GM19455 (cell line): ENCODE results near the gene CDT1.
"Not testable (repeated sequence)": the region's sequence is repeated elsewhere in the genome, so short reads cannot be mapped to it uniquely, and the experiment has no call there.

Experiments
- ATAC-seq: cut with Tn5 transposase; IDR thresholded peaks from one replicate; pipeline ENCODE4 v1.9.1; 2021; ENCODE audit not compliant: unreplicated experiment

Gene CDT1

DNA sequence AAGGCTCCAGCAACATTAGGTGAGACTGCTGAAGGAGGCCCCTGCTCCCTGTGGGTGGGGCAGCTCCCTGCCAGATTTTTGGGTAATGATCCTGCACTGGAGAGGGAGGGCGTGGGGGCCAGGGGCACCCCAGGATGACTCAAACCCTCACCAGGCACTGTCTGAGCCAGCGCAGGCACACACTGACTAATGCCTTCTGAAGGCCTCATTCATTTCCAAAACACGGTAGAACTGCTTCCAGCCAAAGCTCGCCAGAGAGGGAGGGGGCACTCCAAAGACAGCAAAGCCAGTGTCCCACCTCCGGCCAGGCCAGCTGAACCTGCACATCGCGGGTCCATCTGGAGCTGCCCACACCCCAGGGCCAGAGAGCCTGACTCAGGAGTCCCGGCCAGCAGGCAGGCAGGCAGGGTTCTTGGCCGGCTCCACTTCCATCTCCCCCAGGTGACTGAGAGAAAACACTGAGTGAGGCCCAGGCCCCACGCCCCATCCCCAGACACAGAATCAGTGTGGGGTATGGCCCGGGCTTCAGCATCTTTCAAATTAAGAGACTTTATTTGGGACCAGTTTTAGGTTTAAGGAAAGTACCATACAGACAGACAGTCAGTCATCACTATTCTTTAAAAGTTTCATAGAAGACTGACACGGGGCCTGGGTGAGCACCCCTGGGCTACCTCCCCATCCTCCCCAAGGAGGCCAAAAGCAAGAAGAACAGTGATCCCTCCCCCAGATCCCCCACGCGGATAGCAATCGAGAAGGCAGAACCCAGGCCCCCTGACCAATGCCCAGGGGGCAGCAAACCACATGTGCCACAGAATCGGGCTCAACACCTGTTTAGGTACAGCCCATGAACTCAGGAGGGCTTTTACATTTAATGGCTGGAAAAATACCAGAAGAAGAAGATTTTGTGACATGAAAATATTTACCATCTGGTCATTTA, 20.9 kb upstream of the CDT1 start:
- ATAC-seq: no peak

DNA sequence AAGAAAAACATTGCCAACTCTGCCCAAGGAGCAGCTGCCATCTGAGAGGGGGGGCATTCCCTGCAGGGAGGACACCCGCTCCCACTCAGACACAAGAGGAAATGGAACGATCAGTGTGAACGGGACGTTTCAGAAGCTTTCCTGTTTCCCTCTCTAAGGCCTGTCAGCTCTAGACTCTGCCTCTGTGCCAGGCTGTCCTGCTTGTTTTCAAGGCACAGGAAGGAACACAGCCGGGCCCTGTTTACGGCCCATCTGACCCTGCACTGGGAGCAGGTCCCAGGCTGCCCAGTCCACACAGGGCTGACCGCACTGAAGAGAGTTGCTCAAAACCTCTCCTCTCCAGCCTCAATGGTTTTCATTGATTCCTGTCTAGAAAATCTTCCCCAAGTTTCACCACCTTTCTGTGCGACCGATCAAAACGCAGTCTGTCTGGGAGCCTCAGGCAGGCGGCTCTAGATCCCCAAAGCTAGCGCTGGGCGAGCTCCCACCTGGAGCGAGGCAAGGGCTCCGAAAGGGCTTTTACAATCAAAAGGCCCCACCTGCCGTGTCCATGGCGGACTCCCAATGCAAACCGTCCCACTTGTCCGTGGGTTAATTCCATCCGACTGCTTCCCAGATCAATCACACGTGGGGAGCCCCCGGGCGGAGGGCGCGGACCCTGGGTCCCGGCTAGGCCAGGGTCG, 20.1 kb upstream of the CDT1 start:
- ATAC-seq: no peak

DNA sequence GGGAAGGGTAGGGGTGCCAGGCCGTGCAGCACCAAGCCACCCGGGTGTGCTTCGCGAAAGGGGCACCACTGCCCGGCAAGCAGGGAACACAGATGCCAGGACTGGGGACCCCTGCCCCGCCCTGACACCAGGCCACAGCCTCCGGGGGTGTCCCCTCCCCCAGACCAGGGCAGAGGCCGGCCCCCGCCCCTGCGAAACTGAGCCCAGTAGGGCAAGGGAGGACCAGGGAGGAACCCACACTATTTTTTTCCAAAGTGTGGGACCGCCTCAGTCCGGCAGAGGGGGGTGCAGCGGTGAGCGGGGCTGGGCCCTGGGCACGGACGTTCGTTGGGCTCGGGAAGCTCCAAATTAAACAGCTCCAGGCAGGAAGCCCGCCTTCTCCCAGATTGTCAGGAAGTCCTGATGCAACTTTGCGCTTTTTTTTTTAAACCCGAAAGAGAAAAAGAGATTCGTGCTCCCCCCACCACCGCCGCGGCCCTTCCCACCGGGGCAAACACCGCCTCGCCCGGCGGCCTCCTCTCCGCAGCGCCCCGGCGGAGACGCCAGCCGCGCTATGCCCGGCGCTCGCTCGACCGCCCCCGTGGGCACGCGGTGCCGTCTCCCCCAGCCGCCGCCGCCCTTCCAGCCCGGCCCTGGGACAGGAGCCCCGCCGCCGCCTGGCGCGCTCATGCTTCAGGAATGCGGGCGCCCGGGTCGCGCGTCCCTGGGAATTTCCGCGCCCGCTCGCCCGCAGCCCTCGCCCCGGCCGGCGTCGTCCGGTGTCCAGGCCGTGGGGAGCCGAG, 19.3 kb upstream of the CDT1 start:
- no peak for ATAC-seq

DNA sequence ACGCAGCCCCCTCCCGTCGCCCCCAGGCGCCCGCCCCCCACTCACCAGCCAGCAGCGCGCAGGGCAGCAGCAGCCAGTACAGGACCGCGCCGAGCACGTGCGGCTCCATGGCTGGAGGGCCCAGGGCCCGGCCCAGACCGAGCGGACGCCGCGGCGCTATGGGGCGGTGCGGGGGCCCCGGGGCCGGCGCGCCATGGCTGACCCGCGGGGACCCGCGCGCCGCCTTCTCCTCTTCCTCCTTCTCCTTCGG, 18.8 kb upstream of the CDT1 start:
- no peak for ATAC-seq

DNA sequence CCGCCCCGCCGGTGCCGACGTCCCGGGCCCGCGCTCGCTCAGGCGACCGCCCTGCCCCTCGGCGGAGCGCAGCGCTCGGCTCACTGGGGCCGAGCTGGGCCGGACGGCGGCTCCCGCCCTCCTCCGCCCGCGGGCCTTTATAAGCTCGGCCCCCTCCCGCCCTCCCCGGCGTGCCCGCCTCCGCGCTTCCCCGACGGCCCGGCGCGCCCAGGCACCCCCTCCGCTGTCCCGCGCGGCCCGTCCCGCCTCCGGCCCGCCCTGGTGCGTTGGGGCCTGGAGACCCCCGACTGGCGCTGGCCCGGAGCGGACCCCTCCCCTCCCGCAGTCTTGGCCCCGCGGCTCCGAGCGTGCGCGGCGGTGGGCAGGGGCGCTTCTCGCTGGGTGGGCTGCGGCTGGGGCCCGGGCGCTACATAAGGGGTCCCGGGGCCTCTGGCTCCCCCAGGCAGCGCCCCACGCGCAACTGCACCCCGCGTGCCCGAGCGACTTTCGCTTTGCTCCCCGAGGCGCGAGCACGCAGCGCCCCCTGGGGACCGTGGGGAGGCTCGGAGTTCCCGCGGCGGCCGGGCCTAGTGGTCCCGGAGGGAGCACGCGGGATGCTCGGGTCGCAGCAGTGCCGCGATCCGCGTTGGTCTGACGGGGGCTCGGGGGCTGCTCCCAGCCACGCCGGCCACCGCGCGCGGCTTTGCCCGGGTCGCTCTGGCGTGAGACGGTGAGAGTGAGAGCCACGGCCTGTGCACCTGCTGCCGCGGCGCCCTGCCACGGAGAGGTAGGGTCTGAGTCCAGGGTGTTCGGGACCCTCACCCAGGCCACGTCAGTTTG, 18.3 kb upstream of the CDT1 start, which contains the start of gene PIEZO1:
Gene PIEZO1, minus strand, starts transcription at position 115 of the 819 bp plus-strand sequence. CDS start 256 bp downstream, outside the sequence.
- no peak for ATAC-seq

DNA sequence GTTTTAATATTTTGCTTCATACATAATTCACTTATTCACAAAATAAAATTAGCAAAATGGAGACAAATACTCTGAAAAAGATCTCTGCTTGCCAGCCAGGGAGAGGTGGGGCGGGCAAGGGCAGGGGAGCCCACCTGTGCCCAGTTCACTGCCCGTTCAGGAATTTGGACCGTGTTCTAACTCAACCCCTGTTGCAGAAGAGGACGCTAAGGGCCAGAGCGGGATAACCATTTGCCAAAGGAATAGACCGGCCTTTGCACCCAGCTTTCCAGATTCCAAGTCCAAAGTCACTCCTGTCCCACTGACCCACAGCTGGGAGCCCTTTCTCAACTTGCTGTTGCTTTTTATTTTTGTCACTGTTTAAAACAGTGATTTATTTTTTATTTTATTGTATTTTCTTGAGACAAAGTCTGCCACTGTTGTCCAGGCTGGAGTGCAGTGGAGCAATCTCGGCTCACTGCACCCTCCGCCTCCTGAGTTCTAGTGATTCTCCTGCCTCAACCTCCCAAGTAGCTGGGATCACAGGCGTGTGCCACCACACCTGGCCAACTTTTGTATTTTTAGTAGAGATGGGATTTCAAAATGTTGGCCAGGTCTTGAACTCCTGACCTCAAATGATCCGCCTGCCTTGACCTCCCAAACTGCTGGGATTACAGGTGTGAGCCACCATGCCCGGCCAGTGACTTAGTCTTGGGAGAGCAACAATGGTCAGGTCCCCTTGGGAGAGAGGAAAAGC, 15.8 kb upstream of the CDT1 start:
- ATAC-seq: no peak

DNA sequence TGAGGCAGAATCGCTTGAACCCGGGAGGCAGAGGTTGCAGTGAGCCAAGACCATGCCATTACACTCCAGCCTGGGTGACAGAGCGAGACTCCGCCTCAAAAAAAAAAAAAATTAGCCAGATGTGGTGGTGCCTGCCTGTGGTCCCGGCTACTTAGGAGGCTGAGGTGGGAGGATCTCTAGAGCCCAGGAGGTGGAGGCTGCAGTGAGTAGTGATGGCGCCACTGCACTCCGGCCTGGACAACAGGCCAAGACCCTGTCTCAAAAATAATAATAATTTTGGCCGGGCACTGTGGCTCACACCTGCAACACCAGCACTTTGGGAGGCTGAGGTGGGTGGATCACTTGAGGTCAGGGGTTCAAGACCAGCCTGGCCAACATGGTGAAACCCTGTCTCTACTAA, 14.8 kb upstream of the CDT1 start:
- ATAC-seq: not testable (repeated sequence)

DNA sequence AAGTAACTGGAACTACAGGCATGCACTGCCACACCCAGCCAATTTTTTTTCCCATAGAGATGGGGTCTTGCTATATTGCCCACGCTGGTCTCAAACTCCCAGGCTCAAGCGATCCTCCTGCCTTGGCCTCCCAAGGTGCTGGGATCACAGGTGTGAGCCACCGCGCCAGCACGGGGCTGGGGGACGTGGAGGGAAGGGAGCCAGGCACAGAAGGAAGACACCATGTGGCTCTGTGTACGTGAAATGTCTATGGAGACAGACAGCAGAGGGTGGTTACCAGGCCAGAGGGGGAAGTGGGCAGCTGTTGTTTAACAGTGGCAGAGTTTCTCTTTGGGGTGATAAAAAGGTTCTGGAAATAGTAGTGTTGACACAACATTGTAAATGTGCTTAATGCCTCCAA, 14.0 kb upstream of the CDT1 start:
- ATAC-seq: no peak

DNA sequence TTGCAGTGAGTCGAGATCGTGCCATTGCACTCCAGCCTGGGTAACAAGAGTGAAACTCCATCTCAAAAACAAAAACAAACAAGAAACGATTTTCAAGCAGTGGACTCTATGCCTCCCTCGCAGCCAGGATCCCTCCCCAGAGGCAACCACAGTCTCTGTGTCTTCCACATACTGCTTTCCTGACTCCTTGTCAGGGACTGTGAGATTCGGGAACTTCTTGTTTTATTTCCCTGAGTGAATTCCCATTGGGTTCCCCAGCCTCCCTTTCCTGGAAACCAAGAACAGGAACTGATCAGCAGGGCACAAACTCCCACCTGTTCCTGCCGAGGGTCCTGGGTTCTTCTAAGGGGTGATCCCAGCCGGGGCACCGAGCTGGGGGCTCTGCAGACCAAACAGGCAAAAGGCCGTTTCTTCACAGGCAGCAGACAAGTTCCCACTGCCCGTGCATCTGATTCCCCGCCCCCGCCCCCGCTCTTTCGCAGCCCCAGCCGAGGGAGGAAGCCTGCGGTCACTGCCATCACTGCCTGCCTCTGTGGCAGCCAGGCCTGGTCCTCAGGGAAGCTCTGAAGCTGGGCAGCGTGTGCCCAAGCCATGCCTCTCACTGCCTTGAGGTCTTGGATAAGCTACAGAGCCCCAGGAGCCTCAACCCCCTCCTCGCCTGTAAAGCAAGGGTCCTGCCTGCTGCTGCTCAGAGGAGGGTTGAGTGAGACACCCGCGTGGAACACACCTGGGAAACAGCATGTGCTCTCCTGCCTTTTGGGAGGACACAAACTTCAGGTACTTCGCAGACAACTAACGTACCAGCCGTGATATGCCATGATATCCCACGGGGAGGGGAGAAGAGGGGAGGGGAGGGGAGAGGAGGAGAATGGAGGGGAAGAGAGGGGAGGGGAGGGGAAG, 13.0 kb upstream of the CDT1 start:
- no peak for ATAC-seq

DNA sequence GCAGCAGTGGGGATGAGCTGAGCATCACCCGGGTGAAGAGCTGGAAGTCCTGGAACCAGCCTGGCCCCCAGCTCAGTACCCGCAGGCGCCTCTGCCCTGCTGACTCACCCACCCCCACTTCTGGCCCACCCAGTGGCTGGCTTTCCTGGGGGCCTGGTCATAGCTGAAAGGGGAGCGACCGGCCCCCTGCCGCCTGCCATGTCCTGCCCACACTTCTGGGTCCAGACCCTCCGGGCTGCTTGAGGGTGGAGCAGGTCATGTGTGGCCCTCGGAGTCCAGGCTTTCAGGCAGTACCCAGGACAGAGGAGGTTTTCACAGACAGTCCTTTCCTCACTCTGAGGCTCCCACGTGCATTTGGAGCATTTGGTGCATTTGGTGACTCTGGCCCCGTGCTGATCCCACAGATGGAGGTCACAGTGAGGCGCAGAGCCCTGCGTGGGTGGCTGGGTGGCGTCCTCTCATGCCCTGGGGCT, 11.5 kb upstream of the CDT1 start:
- no peak for ATAC-seq

DNA sequence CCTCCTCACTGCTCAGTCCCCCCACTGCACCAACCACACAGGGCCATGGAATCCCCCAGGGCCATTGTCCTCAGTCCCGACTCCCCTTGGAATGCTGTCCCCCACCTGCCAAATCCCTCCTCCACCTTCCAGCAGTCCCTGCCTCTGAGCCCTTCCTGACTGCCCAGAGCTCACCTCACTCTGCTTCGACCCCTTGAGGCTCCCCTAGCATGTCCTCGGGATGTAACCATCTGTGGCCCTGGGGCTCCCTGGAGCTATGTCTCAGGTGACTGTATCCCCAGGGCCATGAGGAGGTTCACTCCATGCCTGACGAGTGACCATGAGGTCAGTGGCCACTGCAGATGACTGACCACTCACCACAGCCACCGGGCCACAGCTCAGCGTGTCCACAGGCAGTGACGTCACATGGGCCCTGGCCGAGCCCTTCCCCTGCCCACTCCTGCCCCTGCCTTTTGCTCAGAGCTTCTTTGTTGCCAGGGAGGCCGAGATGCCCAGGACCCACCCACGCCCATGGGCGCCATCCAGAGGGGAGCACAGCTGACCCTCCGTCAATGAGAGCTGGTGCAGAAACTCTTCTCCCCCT, 10.8 kb upstream of the CDT1 start:
- no peak for ATAC-seq

DNA sequence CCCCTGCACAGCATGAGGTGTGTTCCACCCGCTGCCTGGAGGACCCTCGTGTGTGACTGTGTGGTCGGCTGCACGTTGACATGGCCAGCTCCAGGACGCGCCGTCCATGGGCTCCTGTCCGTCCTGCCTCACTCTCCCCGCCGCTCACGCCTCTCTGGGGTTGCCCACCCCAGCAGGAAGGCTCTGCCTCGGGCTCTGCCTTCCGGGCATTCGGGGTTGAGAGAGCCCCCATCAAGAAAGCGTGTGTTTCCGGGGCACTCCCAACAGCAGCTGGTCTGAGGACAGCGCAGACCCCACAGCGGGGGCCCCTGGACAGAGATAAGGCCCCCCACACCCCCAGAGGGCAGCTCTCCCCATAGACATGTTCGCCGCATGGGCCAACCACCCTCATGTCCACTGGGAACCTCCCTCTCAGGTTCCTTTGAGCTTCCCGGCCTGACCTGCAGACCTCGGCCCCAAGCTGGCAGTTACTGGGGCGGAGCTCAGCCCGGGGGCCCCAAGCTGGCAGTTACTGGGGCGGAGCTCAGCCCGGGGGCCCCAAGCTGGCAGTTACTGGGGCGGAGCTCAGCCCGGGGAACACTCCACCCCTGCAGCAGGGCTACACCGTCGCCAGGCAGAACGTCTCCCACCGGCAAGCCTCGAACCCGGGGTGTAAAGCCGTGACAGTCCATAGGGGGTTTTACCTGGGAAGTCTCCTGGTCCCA, 10.2 kb upstream of the CDT1 start:
- no peak for ATAC-seq

DNA sequence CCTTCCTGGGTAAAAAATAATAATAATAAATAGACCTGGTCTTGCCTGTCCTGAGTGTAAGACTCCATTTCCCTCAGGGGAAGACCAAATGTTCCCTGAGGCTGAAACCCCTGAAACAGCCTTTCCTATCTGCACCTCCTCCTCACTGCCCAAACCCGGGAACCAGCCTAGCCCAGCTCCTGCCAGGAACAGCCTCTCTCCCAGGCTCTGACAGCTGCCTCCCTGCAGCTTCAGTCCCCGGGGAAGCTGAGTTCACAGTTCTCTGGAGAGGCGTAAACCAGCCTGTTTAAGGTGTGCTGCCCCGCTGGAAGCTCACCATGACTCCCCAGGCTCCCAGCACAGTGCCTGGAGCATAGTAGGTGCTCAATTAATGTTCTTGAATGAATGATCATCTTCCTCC, 7.3 kb upstream of the CDT1 start:
- no peak for ATAC-seq

DNA sequence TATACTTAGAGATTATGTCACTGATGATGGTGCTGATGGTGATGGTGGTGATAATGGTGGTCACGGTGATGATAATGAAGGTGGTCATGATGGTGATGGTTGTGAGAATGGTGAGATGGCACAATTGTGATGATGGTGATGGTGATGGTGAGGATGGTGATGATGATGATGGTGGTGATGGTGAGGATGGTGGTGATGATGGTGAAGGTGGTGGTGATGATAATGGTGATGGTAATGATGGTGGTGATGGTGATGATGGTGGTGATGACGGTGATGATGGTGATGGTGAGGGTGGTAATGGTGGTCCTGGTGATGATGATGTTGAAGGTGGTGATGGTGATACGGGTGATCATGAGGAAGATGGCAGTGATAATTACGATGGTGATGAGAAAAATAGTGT, 5.5 kb upstream of the CDT1 start:
- ATAC-seq: no peak

DNA sequence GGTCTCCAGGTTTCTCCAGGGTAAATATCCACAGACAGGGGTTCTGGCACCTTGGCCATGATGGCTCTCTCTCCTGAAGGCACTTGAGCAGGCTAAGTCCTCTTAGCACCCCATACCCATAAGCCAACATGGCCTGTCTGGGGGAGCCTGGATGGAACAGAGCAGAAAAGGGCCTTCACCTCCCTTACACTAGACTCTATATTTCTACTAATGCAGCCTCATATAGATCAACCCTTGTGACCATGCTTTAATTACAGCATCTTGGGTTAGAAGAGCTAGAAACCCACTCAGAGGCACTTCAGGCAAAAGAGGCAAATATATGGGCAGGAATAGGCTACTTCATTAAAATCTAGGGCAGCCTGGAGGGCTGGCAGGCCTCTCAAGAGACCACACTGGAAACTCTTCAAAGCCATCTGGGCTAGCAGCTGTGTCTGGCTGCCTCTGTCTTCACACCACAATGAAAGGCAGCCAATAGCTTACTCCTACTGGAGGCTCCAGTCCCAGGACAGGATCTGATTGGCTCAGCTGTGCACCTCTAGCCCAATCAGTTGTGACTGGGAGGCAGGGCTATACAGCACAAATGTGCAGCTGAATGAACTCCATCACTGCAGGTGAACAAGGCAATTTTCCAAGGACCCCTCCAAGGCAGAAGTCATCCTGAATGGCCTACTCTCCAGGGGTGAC, 4.7 kb upstream of the CDT1 start:
- ATAC-seq: no peak

DNA sequence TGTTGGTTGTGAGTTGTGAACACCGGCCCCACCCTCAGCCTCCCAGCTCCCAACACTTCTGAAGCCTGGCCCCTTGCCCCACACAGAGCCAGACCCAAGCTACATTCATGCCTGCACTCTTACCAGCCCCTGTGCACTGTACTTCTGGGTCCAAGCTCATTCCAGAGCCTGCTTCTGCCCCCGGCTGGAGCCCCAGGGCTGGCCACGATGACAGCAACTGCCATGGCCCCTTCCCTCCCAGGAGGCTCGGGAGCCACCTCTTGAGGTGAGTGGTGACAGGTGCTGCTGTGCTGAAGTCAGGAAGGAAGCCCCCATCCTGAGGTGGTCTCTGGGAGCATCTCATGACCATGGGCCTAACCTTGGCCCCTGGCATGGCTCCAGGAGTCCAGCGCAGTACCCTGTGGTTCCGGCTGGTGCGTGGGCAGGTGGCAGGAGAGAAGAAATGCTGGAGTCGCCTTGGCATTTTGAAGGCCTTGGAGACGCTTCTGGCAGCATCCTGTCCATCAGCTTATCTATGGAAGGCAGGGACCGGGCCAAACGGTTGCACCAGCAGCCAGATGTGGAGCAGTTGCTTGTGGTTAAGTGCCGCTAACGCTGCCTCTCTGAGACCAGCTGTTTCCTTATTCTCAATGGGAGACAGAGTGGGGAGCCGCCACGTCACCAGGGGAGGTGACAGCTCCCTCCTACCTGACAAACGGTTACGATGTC, 3.9 kb upstream of the CDT1 start:
- ATAC-seq: no peak

DNA sequence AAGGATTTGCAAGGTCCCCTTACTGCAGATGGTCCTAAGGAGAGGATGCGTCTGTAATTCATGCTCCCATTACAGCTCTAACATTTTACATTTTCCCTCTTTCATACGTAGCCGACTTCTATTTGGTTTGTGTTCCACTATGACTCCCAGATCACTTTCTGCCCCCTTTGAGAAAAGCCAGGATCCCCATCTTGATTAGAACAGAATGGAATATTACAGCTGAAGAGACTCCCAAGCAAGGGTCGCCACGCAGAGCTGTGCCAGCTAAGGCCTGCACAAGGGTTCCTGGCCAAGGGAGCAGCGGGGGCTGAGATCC, 3.4 kb upstream of the CDT1 start:
- no peak for ATAC-seq
